IMR-90 (cell line): ENCODE results near the gene CLEC7A. TPM values are rescaled to one million over a fixed set of nuclear protein-coding genes. Genes with fewer than 3 reads are reported as not detected.
A peak's percentile ranks its signal among the peaks of the same experiment; 100 is the strongest.

Experiments
- ATAC-seq: fragments of 200-7000 bp; cut with Tn5 transposase; 2 replicates; pipeline ENCODE4 v1.9.1; 2020; ENCODE audit warnings: low read depth, mild to moderate bottlenecking, moderate library complexity
- BruUV-seq: library from RNA; stranded (reverse); fragments of 400-500 nt; replicated peaks from 2 replicates; lab custom pipeline; 2021; lab: Mats Ljungman, UMichigan
- CTCF ChIA-PET: fragments of 300-600 bp; formaldehyde crosslinking; extraction: SDS; loops from one replicate; lab custom pipeline; 2021; ENCODE audit warnings: antibody characterized with exemption; lab: Yijun Ruan, JAX
- POLR2A ChIA-PET: fragments of 300-600 bp; sonication (Branson Sonifier 250); formaldehyde crosslinking; loops from one replicate; lab custom pipeline; 2022; ENCODE audit warnings: antibody characterized with exemption; ENCODE audit not compliant: unreplicated experiment; lab: Charles Lee
- DNase-seq: peaks from one replicate; pipeline ENCODE4 v3.0.0; 2013
- H2AFZ ChIP-seq: replicated peaks from 2 replicates; pipeline ENCODE3; 2013; ENCODE audit warnings: low read length, mild to moderate bottlenecking; ENCODE audit not compliant: poor library complexity
- H2AK5ac ChIP-seq: 2 replicates; pipeline ENCODE4 v1.6.1; 2013; ENCODE audit warnings: low read depth, low read length, inconsistent platforms
- H2AK9ac ChIP-seq: replicated peaks from 2 replicates; pipeline ENCODE3; 2013; ENCODE audit warnings: mild to moderate bottlenecking, low read depth, low read length, moderate library complexity; ENCODE audit not compliant: poor library complexity
- H2BK120ac ChIP-seq: 2 replicates; pipeline ENCODE4 v1.6.1; 2013; ENCODE audit warnings: low read depth, low read length, inconsistent platforms
- H2BK15ac ChIP-seq: 3 replicates; pipeline ENCODE4 v1.6.1; 2013; ENCODE audit warnings: low read depth, low read length, inconsistent platforms
- H2BK20ac ChIP-seq: 2 replicates; pipeline ENCODE4 v1.6.1; 2013; ENCODE audit warnings: low read depth, mild to moderate bottlenecking, inconsistent platforms, low read length, moderate library complexity
- H2BK5ac ChIP-seq: 2 replicates; pipeline ENCODE4 v1.6.1; 2013; ENCODE audit warnings: mild to moderate bottlenecking, low read depth, low read length, inconsistent platforms; ENCODE audit not compliant: poor library complexity, severe bottlenecking
- H3K14ac ChIP-seq: replicated peaks from 2 replicates; pipeline ENCODE4 v1.6.1; 2013; ENCODE audit warnings: low read depth, low read length, inconsistent platforms
- H3K18ac ChIP-seq: 2 replicates; pipeline ENCODE4 v1.6.1; 2013; ENCODE audit warnings: low read depth, low read length, control low read depth
- H3K23ac ChIP-seq: 2 replicates; pipeline ENCODE4 v1.6.1; 2013; ENCODE audit warnings: low read depth, low read length, inconsistent platforms
- H3K27ac ChIP-seq: 2 replicates; pipeline ENCODE4 v1.5.1; 2013; ENCODE audit warnings: mild to moderate bottlenecking, control low read depth, low read length; ENCODE audit not compliant: insufficient read depth
- H3K27me3 ChIP-seq: 2 replicates; pipeline ENCODE4 v1.6.1; 2013; ENCODE audit warnings: low read length; ENCODE audit not compliant: control insufficient read depth, insufficient read depth
- H3K36me3 ChIP-seq: 2 replicates; pipeline ENCODE4 v1.6.1; 2013; ENCODE audit warnings: low read length, mixed read lengths; ENCODE audit not compliant: control insufficient read depth, insufficient read depth
- H3K4ac ChIP-seq: 2 replicates; pipeline ENCODE4 v1.6.1; 2013; ENCODE audit warnings: low read depth, low read length, inconsistent platforms
- H3K4me1 ChIP-seq: 2 replicates; pipeline ENCODE4 v1.6.1; 2013; ENCODE audit warnings: low read length, mixed read lengths; ENCODE audit not compliant: control insufficient read depth, insufficient read depth
- H3K4me2 ChIP-seq: 2 replicates; pipeline ENCODE4 v1.6.1; 2013; ENCODE audit warnings: low read depth, mild to moderate bottlenecking, control low read depth, low read length, moderate library complexity
- H3K4me3 ChIP-seq: 2 replicates; pipeline ENCODE4 v1.5.1; 2013; ENCODE audit warnings: low read depth, mild to moderate bottlenecking, control low read depth, low read length, moderate library complexity; ENCODE audit not compliant: insufficient read depth
- H3K56ac ChIP-seq: 2 replicates; pipeline ENCODE4 v1.6.1; 2013; ENCODE audit warnings: low read length, inconsistent platforms; ENCODE audit not compliant: insufficient read depth; ENCODE audit errors: extremely low read depth
- H3K79me1 ChIP-seq, 2 experiments: 2 replicates each; pipeline ENCODE4 v1.6.1; 2013; ENCODE audit warnings: low read length in 2 of 2, inconsistent platforms in 1 of 2, low read depth in 1 of 2
- H3K9ac ChIP-seq: 2 replicates; pipeline ENCODE4 v1.6.1; 2013; ENCODE audit warnings: low read depth, low read length, control low read depth
- H3K9me1 ChIP-seq: 2 replicates; pipeline ENCODE4 v1.6.1; 2013; ENCODE audit warnings: low read length, inconsistent platforms; ENCODE audit not compliant: insufficient read depth
- H3K9me3 ChIP-seq: 2 replicates; pipeline ENCODE4 v1.6.1; 2013; ENCODE audit warnings: low read length; ENCODE audit not compliant: control insufficient read depth, insufficient read depth
- H4K20me1 ChIP-seq: 2 replicates; pipeline ENCODE4 v1.6.1; 2013; ENCODE audit warnings: low read length, inconsistent platforms; ENCODE audit not compliant: insufficient read depth
- H4K5ac ChIP-seq: 2 replicates; pipeline ENCODE4 v1.6.1; 2013; ENCODE audit warnings: mild to moderate bottlenecking, low read depth, low read length, control low read depth
- H4K8ac ChIP-seq, 2 experiments: 2 replicates each; pipeline ENCODE4 v1.6.1; 2013; ENCODE audit warnings: low read depth in 2 of 2, low read length in 2 of 2, control low read depth in 1 of 2, inconsistent platforms in 1 of 2
- H4K91ac ChIP-seq: 2 replicates; pipeline ENCODE4 v1.6.1; 2013; ENCODE audit warnings: low read depth, low read length, inconsistent platforms; ENCODE audit not compliant: insufficient read depth
- BHLHE40 ChIP-seq: fragments of 150-350 bp; IDR thresholded peaks from 2 replicates; pipeline ENCODE4 v1.6.1; 2016; ENCODE audit warnings: mild to moderate bottlenecking, low read depth, low read length
- CEBPB ChIP-seq: IDR thresholded peaks from 2 replicates; pipeline ENCODE4 v1.6.1; 2012; ENCODE audit warnings: low read depth, low read length, improper control_type of control experiment
- CHD1 ChIP-seq: IDR thresholded peaks from 2 replicates; pipeline ENCODE4 v1.6.1; 2012; ENCODE audit warnings: low read depth, low read length, improper control_type of control experiment
- FOS ChIP-seq: fragments of 150-350 bp; IDR thresholded peaks from 2 replicates; pipeline ENCODE4 v1.6.1; 2016; ENCODE audit warnings: low read depth, low read length
- MAFK ChIP-seq: IDR thresholded peaks from 2 replicates; pipeline ENCODE4 v1.6.1; 2012; ENCODE audit warnings: low read depth, low read length, improper control_type of control experiment
- MAZ ChIP-seq: IDR thresholded peaks from 2 replicates; pipeline ENCODE4 v1.6.1; 2012; ENCODE audit warnings: low read depth, mild to moderate bottlenecking, low read length, improper control_type of control experiment, moderate library complexity, borderline replicate concordance
- MXI1 ChIP-seq: IDR thresholded peaks from 2 replicates; pipeline ENCODE4 v1.6.1; 2012; ENCODE audit warnings: low read depth, mild to moderate bottlenecking, low read length, moderate library complexity, borderline replicate concordance
- NFE2L2 ChIP-seq: fragments of 150-350 bp; IDR thresholded peaks from 2 replicates; pipeline ENCODE4 v1.6.1; 2016; ENCODE audit warnings: low read depth, mild to moderate bottlenecking, low read length
- RAD21 ChIP-seq: IDR thresholded peaks from 2 replicates; pipeline ENCODE4 v1.6.1; 2012; ENCODE audit warnings: low read length, improper control_type of control experiment
- RCOR1 ChIP-seq: IDR thresholded peaks from 2 replicates; pipeline ENCODE4 v1.6.1; 2012; ENCODE audit warnings: mild to moderate bottlenecking, low read length, improper control_type of control experiment; ENCODE audit not compliant: insufficient replicate concordance
- RFX5 ChIP-seq: IDR thresholded peaks from 2 replicates; pipeline ENCODE4 v1.8.0; 2012; ENCODE audit warnings: low read depth, mild to moderate bottlenecking, low read length, moderate library complexity
- SMC3 ChIP-seq: fragments of 150-350 bp; IDR thresholded peaks from 2 replicates; pipeline ENCODE4 v1.6.1; 2016; ENCODE audit warnings: low read depth, mild to moderate bottlenecking, antibody characterized with exemption, low read length, moderate library complexity
- WGBS, 2 experiments: methylation state at CpG; one replicate each; pipeline versions ENCODE4 v1.1.5 to v1.1.7; 2013; ENCODE audit warnings: missing lambda C conversion rate in 2 of 2; ENCODE audit not compliant: insufficient read length in 1 of 2; ENCODE audit errors: extremely low coverage in 2 of 2; 5-methylcytosine and 5-hydroxymethylcytosine counted together
- dilution Hi-C: fragments of 300-500 bp; cut with HindIII; formaldehyde crosslinking; loops from one replicate; pipeline ENCODE4 v1.14.3; 2018; ENCODE audit warnings: low sequenced_read_pairs; ENCODE audit not compliant: unreplicated experiment
- in situ Hi-C: fragments of 300-500 bp; cut with MboI; formaldehyde crosslinking; loops from 3 replicates; pipeline ENCODE4 v1.14.3; 2019; ENCODE audit warnings: low sequenced_read_pairs, inconsistent platforms, mixed read lengths
- intact Hi-C: fragments of 100-400 bp; cut with micrococcal nuclease; formaldehyde crosslinking; loops from 2 replicates; pipeline ENCODE4 v1.10.0; 2022
- polyA plus RNA-seq, 3 experiments: library from polyadenylated mRNA; depleted of rRNA; stranded (reverse); fragments of >200 nt; gene quantifications; 2 replicates each; pipeline ENCODE4 v1.2.3, GENCODE V29; 2012; ENCODE audit warnings: low replicate concordance in 1 of 3
- total RNA-seq: library from RNA; depleted of rRNA; stranded (reverse); fragments of >200 nt; gene quantifications from 2 replicates; pipeline ENCODE4 v1.2.3, GENCODE V29; 2012
- TF ChIP-seq, protein P1 (sequence below): conservative IDR thresholded peaks from 2 replicates; pipeline ENCODE4 v1.5.1; 2012; ENCODE audit warnings: mild to moderate bottlenecking, low read depth, low read length, improper control_type of control experiment
- TF ChIP-seq, protein P2 (sequence below): fragments of 150-350 bp; IDR thresholded peaks from 2 replicates; pipeline ENCODE4 v1.6.1; 2017; ENCODE audit warnings: mild to moderate bottlenecking, antibody characterized with exemption, low read length, low read depth

CLEC7A gene
- total and polyA plus RNA-seq, 2 of the 4 experiments (the other 2 are of a cell fraction) = not detected

DNA sequence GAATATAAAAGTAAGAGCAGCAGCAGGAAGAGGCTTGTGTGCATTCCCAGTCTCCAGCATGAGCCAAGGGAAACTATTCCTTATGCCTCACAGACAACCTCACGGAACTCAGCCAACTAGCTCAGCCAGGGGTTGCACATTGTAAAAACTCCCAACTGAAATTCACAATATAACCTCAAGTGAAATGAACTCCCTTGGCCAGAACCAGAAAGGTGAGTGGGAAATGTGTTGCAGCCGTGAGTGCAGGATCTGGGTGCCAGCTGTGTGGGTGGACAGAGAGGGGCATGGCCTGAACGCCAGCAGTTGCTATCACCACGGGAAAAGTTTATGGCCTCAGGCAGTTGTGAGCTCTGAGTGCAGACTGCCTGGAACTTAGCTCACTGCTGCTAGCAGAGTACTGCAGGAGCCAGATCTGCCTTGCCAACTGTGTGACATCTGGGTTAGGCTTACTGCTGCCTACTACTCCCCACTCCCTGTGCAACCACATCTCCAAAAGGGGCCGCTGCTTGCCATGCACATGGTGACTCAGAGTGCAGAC, 28.9 kb downstream of the CLEC7A start:
- Histone ChIP-seq H3K9me3 (no peaks in the 10 kb centered on the region), H3K27ac (no peak overlapping the region), H3K23ac (no peak overlapping the region), H4K91ac (no peak overlapping the region), H4K8ac (no peak overlapping the region), H3K4me3 (no peak overlapping the region), H4K20me1 (no peaks in the 10 kb centered on the region), H2AK9ac (no peak overlapping the region), H2BK20ac (no peak overlapping the region), H3K9ac (no peak overlapping the region), H3K27me3 (no peaks in the 10 kb centered on the region), H3K79me1 (no peaks in the 10 kb centered on the region), H3K4me2 (peak overlapping the region; percentile 54), H2AFZ (peak overlapping the region; percentile 49), H2BK120ac (no peak overlapping the region), H3K56ac (no peak overlapping the region), H3K14ac (no peak overlapping the region), H2BK15ac (no peak overlapping the region; the same call in 2 of the 3 replicates), H4K5ac (no peak overlapping the region), H2AK5ac (no peak overlapping the region), H2BK5ac (no peak overlapping the region), H3K18ac (no peak overlapping the region), H3K9me1 (no peaks in the 10 kb centered on the region), H3K4ac (no peak overlapping the region), H3K4me1 (peaks cover 1% of the 10 kb centered on the region; the same call in 1 of the 2 replicates), H3K36me3 (no peaks in the 10 kb centered on the region)
- WGBS, 2 experiments = 58% methylated on average over 2 of the region's 5 CpGs; no CpG with 5 or more reads in 1 of the 2 experiments
- dilution Hi-C loops (no loop called here), in situ Hi-C loops (no loop called here), intact Hi-C loops (no loop called here)
- POLR2A ChIA-PET = interaction anchor here (0.6 kb wide), 1 partner anchor 10 kb away, joined by 5 read pairs; no protein-coding TSS in a partner anchor
- TF ChIP-seq FOS = no peak
- TF ChIP-seq, protein P1, sequence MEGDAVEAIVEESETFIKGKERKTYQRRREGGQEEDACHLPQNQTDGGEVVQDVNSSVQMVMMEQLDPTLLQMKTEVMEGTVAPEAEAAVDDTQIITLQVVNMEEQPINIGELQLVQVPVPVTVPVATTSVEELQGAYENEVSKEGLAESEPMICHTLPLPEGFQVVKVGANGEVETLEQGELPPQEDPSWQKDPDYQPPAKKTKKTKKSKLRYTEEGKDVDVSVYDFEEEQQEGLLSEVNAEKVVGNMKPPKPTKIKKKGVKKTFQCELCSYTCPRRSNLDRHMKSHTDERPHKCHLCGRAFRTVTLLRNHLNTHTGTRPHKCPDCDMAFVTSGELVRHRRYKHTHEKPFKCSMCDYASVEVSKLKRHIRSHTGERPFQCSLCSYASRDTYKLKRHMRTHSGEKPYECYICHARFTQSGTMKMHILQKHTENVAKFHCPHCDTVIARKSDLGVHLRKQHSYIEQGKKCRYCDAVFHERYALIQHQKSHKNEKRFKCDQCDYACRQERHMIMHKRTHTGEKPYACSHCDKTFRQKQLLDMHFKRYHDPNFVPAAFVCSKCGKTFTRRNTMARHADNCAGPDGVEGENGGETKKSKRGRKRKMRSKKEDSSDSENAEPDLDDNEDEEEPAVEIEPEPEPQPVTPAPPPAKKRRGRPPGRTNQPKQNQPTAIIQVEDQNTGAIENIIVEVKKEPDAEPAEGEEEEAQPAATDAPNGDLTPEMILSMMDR = no peak
- TF ChIP-seq, protein P2, sequence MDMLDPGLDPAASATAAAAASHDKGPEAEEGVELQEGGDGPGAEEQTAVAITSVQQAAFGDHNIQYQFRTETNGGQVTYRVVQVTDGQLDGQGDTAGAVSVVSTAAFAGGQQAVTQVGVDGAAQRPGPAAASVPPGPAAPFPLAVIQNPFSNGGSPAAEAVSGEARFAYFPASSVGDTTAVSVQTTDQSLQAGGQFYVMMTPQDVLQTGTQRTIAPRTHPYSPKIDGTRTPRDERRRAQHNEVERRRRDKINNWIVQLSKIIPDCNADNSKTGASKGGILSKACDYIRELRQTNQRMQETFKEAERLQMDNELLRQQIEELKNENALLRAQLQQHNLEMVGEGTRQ = no peak
- no peak for TF ChIP-seq MAZ
- no peak for TF ChIP-seq RFX5
- TF ChIP-seq RCOR1 = no peak
- no peak for TF ChIP-seq SMC3
- TF ChIP-seq NFE2L2 = no peak
- no peak for TF ChIP-seq MAFK
- TF ChIP-seq CEBPB = no peak
- no peak for TF ChIP-seq MXI1
- TF ChIP-seq BHLHE40 = no peak
- no peak for TF ChIP-seq CHD1
- no peak for TF ChIP-seq RAD21
- DNase-seq = peak; percentile 18
- CTCF ChIA-PET = interaction anchor here (1.1 to 1.5 kb wide), 3 partner anchors 10 to 161 kb away, joined by 3 to 5 read pairs (median 3); no protein-coding TSS in a partner anchor
- peak; percentile 79 for ATAC-seq
- BruUV-seq = no TSS peak
